Measurements from ENCODE around the gene COL24A1.
"Not testable (repeated sequence)": the region's sequence is repeated elsewhere in the genome, so short reads cannot be mapped to it uniquely, and the experiment has no call there.

The COL24A1 gene

GRCh38 chr1:86082183-86082582, 74.4 kb downstream of the COL24A1 start:
- DNase-seq (ENCODE audit: low read depth in 2 of 2) = no peak

- not testable (repeated sequence) for DNase-seq (ENCODE audit: low read depth in 2 of 2)
These were observed 84.1 kb downstream of the COL24A1 start for GRCh38 chr1:86072474-86072873.

GRCh38 chr1:86071870-86072269, 84.7 kb downstream of the COL24A1 start:
- not testable (repeated sequence) for DNase-seq (ENCODE audit: low read depth in 2 of 2)

GRCh38 chr1:86069757-86070145, 86.8 kb downstream of the COL24A1 start:
- DNase-seq (ENCODE audit: low read depth in 2 of 2) = no peak

GRCh38 chr1:86068841-86069756, 87.5 kb downstream of the COL24A1 start:
- DNase-seq (ENCODE audit: low read depth in 2 of 2) = no peak

GRCh38 chr1:86068271-86068721, 88.3 kb downstream of the COL24A1 start:
- no peak for DNase-seq (ENCODE audit: low read depth in 2 of 2)

GRCh38 chr1:86067626-86068025, 88.9 kb downstream of the COL24A1 start:
- no peak for DNase-seq (ENCODE audit: low read depth in 2 of 2)

- DNase-seq (ENCODE audit: low read depth in 2 of 2) = no peak
These were observed 91.7 kb downstream of the COL24A1 start for GRCh38 chr1:86064899-86065298.

- DNase-seq (ENCODE audit: low read depth in 2 of 2) = no peak
These were observed 92.9 kb downstream of the COL24A1 start for GRCh38 chr1:86063721-86064120.

GRCh38 chr1:86062453-86062852, 94.1 kb downstream of the COL24A1 start:
- no peak for DNase-seq (ENCODE audit: low read depth in 2 of 2)

GRCh38 chr1:86061551-86061990, 95.0 kb downstream of the COL24A1 start:
- no peak for DNase-seq (ENCODE audit: low read depth in 2 of 2)

- no peak for DNase-seq (ENCODE audit: low read depth in 2 of 2)
These were observed 102.2 kb downstream of the COL24A1 start for GRCh38 chr1:86054396-86054795.

GRCh38 chr1:86052948-86053698, 103.4 kb downstream of the COL24A1 start:
- no peak for DNase-seq (ENCODE audit: low read depth in 2 of 2)

- DNase-seq (ENCODE audit: low read depth in 2 of 2) = no peak
These were observed 121.5 kb downstream of the COL24A1 start for GRCh38 chr1:86035101-86035500.

GRCh38 chr1:86030180-86030579, 126.4 kb downstream of the COL24A1 start:
- DNase-seq (ENCODE audit: low read depth in 2 of 2) = no peak

GRCh38 chr1:86018283-86018923, 138.2 kb downstream of the COL24A1 start:
- no peak for DNase-seq (ENCODE audit: low read depth in 2 of 2)

GRCh38 chr1:86016076-86016759, 140.4 kb downstream of the COL24A1 start:
- no peak for DNase-seq (ENCODE audit: low read depth in 2 of 2)

GRCh38 chr1:86015375-86015774, 141.2 kb downstream of the COL24A1 start:
- DNase-seq (ENCODE audit: low read depth in 2 of 2) = no peak

- no peak for DNase-seq (ENCODE audit: low read depth in 2 of 2)
These were observed 156.0 kb downstream of the COL24A1 start for GRCh38 chr1:86000601-86001000.

GRCh38 chr1:85998105-85998855, 158.3 kb downstream of the COL24A1 start:
- no peak for DNase-seq (ENCODE audit: low read depth in 2 of 2)

GRCh38 chr1:85992791-85993190, 163.8 kb downstream of the COL24A1 start:
- no peak for DNase-seq (ENCODE audit: low read depth in 2 of 2)

Measured in stimulated activated CD8-positive, alpha-beta memory T cell treated with anti-CD3 and anti-CD28 coated beads, Interleukin-15, amount 100 ng/mL, for 48 hours (primary cell).